Midbrain (tissue), 1 donor: ENCODE data around the gene NR5A2.
"Not testable (repeated sequence)": the region's sequence is repeated elsewhere in the genome, so short reads cannot be mapped to it uniquely, and the experiment has no call there.

ENCODE experiments used
- DNase-seq: peaks from one replicate; lab custom pipeline; 2025; lab: John Stamatoyannopoulos, UW

The NR5A2 gene

GRCh38 chr1:200165493-200166220, 138.1 kb downstream of the NR5A2 start:
- no peak for DNase-seq

- DNase-seq, result no peak
Measured at GRCh38 chr1:200166411-200166810, 138.9 kb downstream of the NR5A2 start.

GRCh38 chr1:200168926-200169325, 141.4 kb downstream of the NR5A2 start:
- no peak for DNase-seq

- no peak for DNase-seq
Measured at GRCh38 chr1:200172311-200172710, 144.8 kb downstream of the NR5A2 start.

GRCh38 chr1:200173097-200173618, 145.6 kb downstream of the NR5A2 start:
- DNase-seq, result no peak

- DNase-seq, result no peak
Measured at GRCh38 chr1:200174525-200175295, 147.2 kb downstream of the NR5A2 start.

- no peak for DNase-seq
Measured at GRCh38 chr1:200176181-200176580, 148.7 kb downstream of the NR5A2 start.

GRCh38 chr1:200176798-200177197, 149.3 kb downstream of the NR5A2 start:
- no peak for DNase-seq

- no peak for DNase-seq
Measured at GRCh38 chr1:200178340-200178739, 150.8 kb downstream of the NR5A2 start.

GRCh38 chr1:200179126-200179780, 151.7 kb downstream of the NR5A2 start:
- DNase-seq, result no peak

- no peak for DNase-seq
Measured at GRCh38 chr1:200179781-200180160, 152.3 kb downstream of the NR5A2 start.

GRCh38 chr1:200180821-200181220, 153.3 kb downstream of the NR5A2 start:
- DNase-seq, result peak; percentile 3

GRCh38 chr1:200181861-200182260, 154.4 kb downstream of the NR5A2 start:
- DNase-seq, result no peak

GRCh38 chr1:200182701-200183100, 155.2 kb downstream of the NR5A2 start:
- no peak for DNase-seq

- no peak for DNase-seq
Measured at GRCh38 chr1:200183637-200184036, 156.1 kb downstream of the NR5A2 start.

GRCh38 chr1:200184196-200184595, 156.7 kb downstream of the NR5A2 start:
- DNase-seq, result peak; percentile 47

- not testable (repeated sequence) for DNase-seq
Measured at GRCh38 chr1:200185191-200185590, 157.7 kb downstream of the NR5A2 start.

GRCh38 chr1:200187332-200187731, 159.8 kb downstream of the NR5A2 start:
- DNase-seq, result not testable (repeated sequence)

GRCh38 chr1:200191993-200192392, 164.5 kb downstream of the NR5A2 start:
- DNase-seq, result no peak

- no peak for DNase-seq
Measured at GRCh38 chr1:200194477-200194876, 167.0 kb downstream of the NR5A2 start.

- DNase-seq, result no peak
Measured at GRCh38 chr1:200198236-200198635, 170.7 kb downstream of the NR5A2 start.

GRCh38 chr1:200205216-200205995, 177.9 kb downstream of the NR5A2 start:
- DNase-seq, result no peak
